Astrocyte of the cerebellum (primary cell): Measurements from ENCODE around the gene OSBPL9.
"Not testable (repeated sequence)": the region's sequence is repeated elsewhere in the genome, so short reads cannot be mapped to it uniquely, and the experiment has no call there.

Experiments
- DNase-seq: peaks from one replicate; pipeline ENCODE4 v3.0.0-alpha.2; 2011; ENCODE audit warnings: low read depth
- H3K4me3 ChIP-seq: 2 replicates; pipeline ENCODE4 v1.5.1; 2011; ENCODE audit warnings: mild to moderate bottlenecking, low read depth, low read length, moderate library complexity
- in situ Hi-C: cut with HindIII; loops from 2 replicates; pipeline ENCODE4 v1.10.0; 2017; ENCODE audit warnings: low sequenced_read_pairs
- TF ChIP-seq, protein P1 (sequence below): IDR thresholded peaks from 2 replicates; pipeline ENCODE4 v1.5.1; 2012; ENCODE audit warnings: low read length, low read depth, moderate library complexity, mild to moderate bottlenecking; ENCODE audit errors: missing control alignments

The OSBPL9 gene

DNA sequence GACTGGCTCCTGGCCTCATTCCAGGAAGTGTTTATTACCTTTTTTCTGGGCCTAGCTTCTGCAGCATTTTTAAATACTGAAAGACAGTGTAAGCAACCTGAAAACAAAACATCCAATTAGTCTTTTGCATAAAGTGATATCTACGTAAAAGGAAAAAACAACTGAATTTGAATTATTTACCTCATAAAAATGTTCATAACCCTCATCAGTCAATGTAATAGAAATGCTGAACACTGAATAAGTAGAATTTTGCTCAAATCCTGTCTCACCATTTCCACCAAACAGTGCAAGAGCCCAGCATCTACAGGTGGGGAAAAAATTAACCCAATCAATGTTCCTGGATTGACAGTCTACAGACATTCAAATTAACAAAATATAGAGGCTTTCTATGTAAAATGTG, 197.6 kb downstream of the OSBPL9 start:
- TF ChIP-seq, protein P1, sequence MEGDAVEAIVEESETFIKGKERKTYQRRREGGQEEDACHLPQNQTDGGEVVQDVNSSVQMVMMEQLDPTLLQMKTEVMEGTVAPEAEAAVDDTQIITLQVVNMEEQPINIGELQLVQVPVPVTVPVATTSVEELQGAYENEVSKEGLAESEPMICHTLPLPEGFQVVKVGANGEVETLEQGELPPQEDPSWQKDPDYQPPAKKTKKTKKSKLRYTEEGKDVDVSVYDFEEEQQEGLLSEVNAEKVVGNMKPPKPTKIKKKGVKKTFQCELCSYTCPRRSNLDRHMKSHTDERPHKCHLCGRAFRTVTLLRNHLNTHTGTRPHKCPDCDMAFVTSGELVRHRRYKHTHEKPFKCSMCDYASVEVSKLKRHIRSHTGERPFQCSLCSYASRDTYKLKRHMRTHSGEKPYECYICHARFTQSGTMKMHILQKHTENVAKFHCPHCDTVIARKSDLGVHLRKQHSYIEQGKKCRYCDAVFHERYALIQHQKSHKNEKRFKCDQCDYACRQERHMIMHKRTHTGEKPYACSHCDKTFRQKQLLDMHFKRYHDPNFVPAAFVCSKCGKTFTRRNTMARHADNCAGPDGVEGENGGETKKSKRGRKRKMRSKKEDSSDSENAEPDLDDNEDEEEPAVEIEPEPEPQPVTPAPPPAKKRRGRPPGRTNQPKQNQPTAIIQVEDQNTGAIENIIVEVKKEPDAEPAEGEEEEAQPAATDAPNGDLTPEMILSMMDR: no peak
- in situ Hi-C loops: no loop called here

DNA sequence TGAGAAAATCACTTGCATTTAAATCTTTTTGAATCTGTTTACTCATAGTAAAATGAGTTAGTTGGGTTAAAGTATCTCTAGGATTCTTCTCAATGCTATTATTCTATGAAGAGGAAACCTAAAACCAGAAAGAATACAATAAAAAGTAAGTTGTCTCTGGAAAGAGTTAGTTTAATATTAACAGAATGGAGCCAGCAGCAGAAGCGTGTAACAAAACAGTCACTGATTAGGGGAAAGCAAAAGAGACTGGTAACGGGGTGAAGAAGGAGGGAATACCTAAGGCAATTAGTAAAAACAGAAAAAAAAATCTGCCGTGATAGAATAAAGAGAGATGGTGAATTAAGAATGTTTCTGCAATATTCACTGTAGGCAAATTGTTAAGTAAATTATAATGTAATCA, 201.6 kb downstream of the OSBPL9 start:
- in situ Hi-C loops: no loop called here
- no peak overlapping the region for H3K4me3 ChIP-seq
- TF ChIP-seq, protein P1: no peak
- DNase-seq: no peak

More for the DNA sequence above, 197.6 kb downstream of the OSBPL9 start:
- DNase-seq: no peak
- H3K4me3 ChIP-seq: no peak overlapping the region

DNA sequence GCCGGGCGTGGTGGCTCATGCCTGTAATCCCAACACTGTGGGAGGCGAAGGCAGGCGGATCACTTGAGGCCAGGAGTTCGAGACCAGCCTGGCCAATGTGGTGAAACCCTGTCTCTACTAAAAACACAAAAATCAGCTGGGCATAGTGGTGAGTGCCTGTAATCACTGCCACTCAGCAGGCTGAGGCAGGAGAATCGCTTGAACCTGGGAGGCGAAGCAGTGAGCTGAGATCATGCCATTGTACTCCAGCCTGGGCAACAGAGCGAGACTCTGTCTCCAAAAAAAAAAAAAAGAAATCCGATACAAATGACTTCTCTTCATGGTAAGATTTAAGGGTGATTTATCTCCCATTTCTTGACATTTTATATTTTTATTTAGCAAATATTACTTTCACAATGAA, 202.1 kb downstream of the OSBPL9 start:
- H3K4me3 ChIP-seq, in situ Hi-C loops, DNase-seq: not testable (repeated sequence)

DNA sequence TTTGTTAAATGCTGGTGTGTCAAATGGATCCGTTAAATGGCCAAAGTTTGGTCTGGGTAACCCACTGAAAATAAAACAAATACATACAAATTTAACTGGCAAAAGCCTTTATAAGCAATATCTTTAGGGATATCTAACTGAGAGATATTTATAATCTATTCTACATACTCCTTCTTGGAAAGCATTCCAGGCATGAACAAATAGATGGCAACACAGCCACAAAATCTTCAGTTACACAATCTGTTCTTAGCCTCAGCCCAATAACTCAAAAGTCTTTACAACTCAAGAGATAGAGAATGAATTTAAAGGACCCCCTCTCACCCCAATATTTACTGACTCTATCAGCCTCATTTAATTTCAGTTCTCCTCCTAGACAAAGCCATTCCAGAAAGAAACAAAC, 202.9 kb downstream of the OSBPL9 start:
- no peak overlapping the region for H3K4me3 ChIP-seq
- TF ChIP-seq, protein P1: no peak
- in situ Hi-C loops: no loop called here
- DNase-seq: no peak

DNA sequence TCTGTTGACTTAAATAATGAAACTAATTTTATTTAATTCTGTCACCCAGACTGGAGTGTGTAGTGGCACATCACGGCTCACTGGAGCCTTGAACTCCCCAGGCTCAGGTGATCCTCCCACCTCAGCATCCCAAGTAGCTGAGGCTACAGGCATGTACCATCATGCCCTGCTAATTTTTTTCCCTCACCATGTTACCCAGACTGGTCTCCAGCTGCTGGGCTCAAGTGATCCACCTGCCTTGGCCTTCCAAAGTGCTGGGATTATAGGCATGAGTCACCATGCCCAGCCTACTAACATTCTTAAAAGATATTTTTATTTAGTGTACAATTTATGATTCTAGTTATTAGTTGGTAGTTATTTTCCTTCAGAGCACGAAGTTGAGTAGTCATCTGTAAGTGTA, 212.2 kb downstream of the OSBPL9 start:
- TF ChIP-seq, protein P1: no peak
- in situ Hi-C loops: no loop called here
- DNase-seq: no peak

DNA sequence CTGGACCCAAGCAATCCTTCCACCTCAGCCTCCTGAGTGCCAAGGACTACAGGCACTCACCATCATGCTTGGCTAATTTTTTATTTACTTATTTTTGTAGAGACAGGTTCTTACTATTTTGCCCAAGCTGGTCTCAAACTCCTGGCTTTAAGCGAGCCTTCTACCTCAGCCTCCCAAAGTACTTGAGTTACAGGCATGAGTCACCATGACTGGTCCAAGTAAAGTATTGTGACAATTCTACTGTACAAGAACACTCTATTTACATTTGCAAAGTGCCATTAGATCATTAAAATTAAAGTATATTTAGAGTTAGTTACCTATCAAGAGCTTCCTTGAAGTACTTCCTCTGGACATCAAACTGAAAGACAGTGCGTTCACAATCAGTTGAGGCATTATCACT, 216.8 kb downstream of the OSBPL9 start:
- in situ Hi-C loops: no loop called here
- TF ChIP-seq, protein P1: no peak
- DNase-seq: no peak
- no peak overlapping the region for H3K4me3 ChIP-seq

More for the DNA sequence above, 212.2 kb downstream of the OSBPL9 start:
- H3K4me3 ChIP-seq: no peak overlapping the region

DNA sequence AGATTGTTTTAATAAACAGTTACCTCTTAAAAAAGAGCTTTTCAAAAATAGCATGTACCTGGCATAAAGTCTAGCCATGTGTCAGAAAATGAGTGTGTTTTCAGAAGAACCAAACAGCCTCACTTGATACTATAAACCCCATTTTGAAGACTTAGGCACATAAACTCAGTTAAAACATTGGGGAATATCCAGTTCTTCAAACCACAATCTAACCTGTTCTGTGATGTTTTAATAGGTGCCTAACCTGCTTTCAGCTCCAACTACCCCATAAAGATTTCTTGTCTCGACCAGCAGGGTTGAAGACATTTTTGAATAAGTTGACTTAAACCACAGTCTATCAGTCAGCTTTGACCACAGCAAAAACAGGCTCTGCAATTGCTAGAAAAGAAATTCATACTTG, 220.4 kb downstream of the OSBPL9 start:
- in situ Hi-C loops: no loop called here
- TF ChIP-seq, protein P1: no peak
- H3K4me3 ChIP-seq: no peak overlapping the region
- no peak for DNase-seq
